H54 (cell line): Measurements from ENCODE around the gene PASK.

ENCODE experiments used
- DNase-seq: peaks from one replicate; pipeline ENCODE4 v3.0.0; 2011; ENCODE audit warnings: low spot score, mixed read lengths; ENCODE audit not compliant: insufficient read length
- FAIRE-seq: peaks from 3 replicates; lab custom pipeline; 2011; peaks lifted over from hg19 to GRCh38; lab: Jason Lieb, UNC
- POLR2A ChIP-seq: IDR thresholded peaks from 2 replicates; pipeline ENCODE4 v1.6.1; 2011; ENCODE audit warnings: low read depth, mild to moderate bottlenecking, low read length

The PASK gene

GRCh38 chr2:241148239-241148638 is 1.0 kb downstream of the PASK start:
- DNase-seq = no peak
- no peak for TF ChIP-seq POLR2A
- no peak for FAIRE-seq

DNA sequence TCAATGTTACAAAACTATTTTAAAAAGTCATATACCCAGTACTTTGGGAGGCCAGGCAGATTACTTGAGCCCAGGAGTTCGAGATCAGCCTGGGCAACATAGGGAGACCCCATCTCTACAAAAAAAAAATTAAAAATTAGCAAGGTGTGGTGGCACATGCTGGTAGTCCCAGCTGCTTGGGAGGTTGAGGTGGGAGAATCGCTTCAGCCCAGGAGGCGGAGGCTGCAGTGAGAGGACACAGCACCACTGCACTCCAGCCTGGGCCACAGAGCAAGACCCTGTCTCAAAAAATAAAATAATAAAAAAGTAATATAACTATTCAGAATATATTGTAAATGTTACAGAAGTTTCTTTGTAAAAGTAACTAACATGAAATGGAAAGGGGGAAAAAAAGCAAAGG is 1.9 kb downstream of the PASK start:
- no peak for TF ChIP-seq POLR2A
- DNase-seq = no peak
- no peak for FAIRE-seq

DNA sequence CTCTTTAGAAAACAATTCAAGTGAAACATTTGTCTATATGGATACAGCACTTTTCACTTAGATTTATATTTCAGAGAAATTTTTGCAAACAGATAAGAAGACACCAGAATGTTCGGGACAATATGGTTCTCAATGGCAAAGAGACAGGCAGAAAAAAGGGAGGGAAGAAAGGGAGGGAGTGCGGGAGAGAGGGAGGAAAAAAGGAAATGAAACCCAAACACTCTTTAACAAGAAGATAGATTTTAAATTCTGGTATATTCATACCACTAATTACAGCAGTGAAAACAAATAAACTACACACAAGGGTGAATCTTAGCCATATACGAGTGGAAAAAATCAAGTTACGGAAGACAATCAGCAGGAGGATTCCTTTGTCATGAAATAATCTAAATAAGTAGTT is 3.0 kb downstream of the PASK start:
- no peak for DNase-seq
- no peak for TF ChIP-seq POLR2A
- FAIRE-seq = no peak

DNA sequence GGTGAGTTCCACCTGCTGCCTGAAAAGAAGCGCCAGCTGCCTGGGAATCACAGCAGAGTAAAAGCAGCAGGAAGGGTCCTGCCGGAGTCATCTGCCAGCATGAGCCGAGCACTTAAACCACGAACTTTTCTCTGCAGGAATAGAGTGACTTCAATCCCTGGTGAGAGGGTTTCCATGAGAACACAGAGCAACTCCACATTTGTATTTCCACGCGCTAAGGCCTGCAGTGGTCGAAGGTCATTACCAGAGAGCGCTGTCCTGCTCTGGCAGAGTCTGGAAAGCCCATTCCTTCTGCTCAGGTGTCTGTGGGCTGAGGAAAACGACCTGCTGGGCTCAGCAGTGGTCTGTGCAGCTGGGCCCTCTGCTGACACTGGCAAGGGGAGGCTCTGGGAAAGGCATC is 6.7 kb downstream of the PASK start:
- DNase-seq (no peak), FAIRE-seq (no peak)
- no peak for TF ChIP-seq POLR2A

DNA sequence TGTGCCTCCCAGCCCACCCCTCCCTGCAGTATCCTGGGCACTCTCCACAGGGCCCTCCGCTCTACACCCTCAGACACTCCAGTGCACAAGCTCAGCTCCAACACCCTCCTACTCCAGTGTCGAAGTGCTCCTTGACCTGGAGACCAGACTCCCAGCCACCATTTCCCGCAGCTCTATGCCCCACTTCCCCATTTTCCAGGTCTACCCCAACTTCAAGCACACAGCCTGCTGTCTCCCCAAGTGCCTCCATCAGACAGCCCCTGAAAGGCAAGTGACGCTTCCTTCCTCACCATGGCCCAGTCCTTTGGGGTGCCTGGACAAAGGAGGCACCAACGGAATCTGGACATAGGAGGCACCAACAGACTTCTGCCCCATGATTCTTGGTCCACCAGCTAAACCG is 7.2 kb downstream of the PASK start:
- FAIRE-seq (no peak), DNase-seq (no peak)
- no peak for TF ChIP-seq POLR2A

DNA sequence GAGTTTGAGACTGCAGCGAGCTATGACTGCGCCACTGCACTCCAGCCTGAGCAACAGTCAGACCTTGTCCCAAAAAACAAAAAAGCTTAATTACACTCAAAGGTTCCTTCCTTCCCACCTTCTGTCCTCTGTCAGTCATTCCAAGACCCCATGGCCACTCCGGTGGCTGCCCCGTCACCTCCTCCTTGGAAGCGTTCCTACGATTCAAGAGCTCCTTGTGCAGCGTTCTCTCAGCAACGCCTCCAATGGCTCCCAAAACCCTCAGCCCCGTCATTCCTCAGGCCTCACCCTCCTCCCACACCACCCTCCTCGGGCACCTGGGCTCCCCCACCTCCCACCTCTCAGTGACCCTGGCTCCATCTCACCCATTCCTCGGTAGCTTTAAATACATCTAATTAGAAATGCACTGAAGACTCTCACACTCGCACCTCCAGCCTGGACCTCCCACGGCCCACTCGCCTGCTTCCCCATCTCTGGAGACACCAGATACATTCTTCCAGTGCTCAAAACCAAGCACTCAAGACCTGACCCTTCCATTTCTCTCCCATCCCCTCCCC is 8.0 kb downstream of the PASK start:
- no peak for FAIRE-seq
- no peak for TF ChIP-seq POLR2A
- DNase-seq = no peak

DNA sequence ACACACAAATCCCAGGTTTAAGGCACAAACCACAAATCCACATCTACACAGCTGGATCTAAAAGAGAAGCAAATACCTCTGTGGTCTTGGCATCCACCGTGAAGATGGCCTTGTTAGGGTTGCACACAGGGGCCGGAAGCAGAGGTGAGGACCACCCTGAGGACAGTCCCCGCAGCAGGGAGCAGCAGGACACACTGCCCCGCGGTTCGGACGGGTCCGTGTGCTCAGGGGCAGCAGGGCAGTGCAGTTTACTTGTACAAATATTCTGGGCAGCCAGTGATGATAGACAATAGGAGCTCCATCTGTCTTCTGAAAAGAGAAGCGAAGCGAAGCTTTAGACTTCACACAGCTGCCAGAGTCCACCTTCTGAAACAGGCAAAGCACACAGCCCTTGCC is 8.8 kb downstream of the PASK start:
- FAIRE-seq (no peak), DNase-seq (no peak)
- TF ChIP-seq POLR2A = no peak

- TF ChIP-seq POLR2A = no peak
- no peak for DNase-seq
- FAIRE-seq = no peak
Measured at GRCh38 chr2:241139531-241140444, 9.5 kb downstream of the PASK start.

DNA sequence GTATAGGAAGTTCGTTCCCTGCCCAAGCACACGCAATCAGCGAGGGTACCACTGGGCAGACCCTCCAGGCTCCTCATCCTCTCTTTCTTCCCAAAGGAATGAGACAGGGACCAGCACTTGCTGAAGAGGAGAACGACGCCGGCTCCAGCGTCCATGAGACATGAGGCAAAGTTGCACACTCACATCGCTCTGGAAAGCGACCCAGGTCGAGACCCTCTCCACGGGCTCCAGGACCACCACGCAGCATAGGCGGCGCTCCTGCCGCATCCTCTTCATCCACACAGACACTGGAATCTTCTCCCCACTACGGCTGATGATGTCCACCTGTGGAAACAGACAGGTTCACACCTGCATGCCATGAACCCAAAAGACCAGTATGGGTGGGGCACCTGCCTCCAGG is 10.8 kb downstream of the PASK start:
- TF ChIP-seq POLR2A = no peak
- FAIRE-seq = no peak
- no peak for DNase-seq

- FAIRE-seq (no peak), DNase-seq (no peak)
- no peak for TF ChIP-seq POLR2A
Measured at GRCh38 chr2:241137276-241138190, 11.7 kb downstream of the PASK start.

GRCh38 chr2:241136661-241137260 is 12.5 kb downstream of the PASK start:
- FAIRE-seq = no peak
- no peak for TF ChIP-seq POLR2A
- no peak for DNase-seq

DNA sequence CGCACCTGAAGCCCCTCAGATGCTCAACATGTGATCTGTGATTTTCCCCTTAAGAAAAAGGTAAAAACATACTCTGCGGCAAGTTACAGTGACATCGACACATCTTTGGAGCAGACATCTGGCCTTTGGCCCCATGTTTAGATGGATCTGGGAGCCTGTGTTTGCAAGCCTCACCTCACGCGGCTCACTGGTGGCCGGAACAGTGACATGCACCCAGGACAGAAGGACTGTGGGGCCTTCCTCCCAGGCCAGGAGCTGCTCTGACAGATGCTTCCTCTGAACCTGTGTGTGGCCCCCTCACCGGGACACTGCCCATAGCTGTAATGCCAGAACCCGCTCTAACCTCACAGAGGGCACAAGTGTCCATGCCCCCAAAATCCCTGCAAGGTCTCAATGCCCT is 13.1 kb downstream of the PASK start:
- TF ChIP-seq POLR2A = no peak
- FAIRE-seq (no peak), DNase-seq (no peak)

DNA sequence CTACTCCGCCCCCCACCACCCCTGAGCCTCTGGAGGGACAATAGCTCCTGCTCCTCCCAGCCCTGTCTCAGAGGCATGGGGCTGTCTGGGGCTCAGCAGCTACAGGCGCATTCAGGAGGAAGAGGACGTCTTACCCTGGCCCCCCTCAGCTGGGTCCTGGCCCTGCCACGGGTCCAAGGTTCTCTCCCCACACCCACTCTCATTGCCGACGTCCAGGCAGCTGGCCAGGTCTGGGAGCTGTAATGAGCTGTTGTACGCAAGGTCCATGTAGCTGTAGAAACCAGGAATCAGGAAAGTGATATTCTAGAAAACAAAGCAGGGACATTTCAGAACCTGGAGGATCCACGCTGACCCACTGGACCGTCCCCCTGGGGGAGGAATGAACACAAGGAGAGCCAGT is 13.5 kb downstream of the PASK start:
- DNase-seq (no peak), FAIRE-seq (no peak)
- no peak for TF ChIP-seq POLR2A

- FAIRE-seq (no peak), DNase-seq (no peak)
- no peak for TF ChIP-seq POLR2A
Measured at GRCh38 chr2:241134711-241135110, 14.6 kb downstream of the PASK start.

DNA sequence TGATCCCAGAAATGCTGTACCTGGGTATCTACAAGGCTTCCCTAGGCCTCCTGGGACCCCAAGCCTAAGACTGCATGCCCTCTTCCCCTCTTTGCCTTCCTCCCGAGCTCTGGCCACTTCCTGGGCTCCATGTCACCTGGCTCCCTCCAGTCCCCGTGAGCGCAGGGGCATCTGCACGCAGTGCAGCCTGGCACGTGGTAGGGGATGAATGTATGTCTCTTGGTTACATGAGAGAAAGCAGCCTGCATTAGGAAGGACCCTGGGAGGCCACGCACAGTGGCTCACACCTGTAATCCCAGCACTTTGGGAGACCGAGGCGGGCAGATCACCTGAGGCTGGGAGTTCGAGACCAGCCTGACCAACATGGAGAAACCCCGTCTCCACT is 15.8 kb downstream of the PASK start:
- DNase-seq (no peak), FAIRE-seq (no peak)
- no peak for TF ChIP-seq POLR2A
